ENCODE measurements around the gene SYCP2L. TPM values are rescaled to one million over a fixed set of nuclear protein-coding genes. Genes with fewer than 3 reads are reported as not detected.

The SYCP2L gene
- 1 to 10 TPM in 1 of 4 donors, under 1 TPM in 3; 0.13 to 2.9 (median 0.70) TPM for total RNA-seq

- DNase-seq (ENCODE audit: extremely low spot score), result no peak
- H3K4me3 ChIP-seq, result peak within 1 kb of the TSS; percentile 44 to 52 (median 46)
These were observed at the start of gene SYCP2L for GRCh38 chr6:10886691-10887502. SYCP2L (plus strand) TSS chr6:10887052; CDS start chr6:10887127, 75 bp downstream.

GRCh38 chr6:10837622-10837994 lies 49.2 kb upstream of the SYCP2L start:
- Histone ChIP-seq H3K27ac (replicated peaks in 1 of 4) (peak overlapping the region in 1 of 4 donors; percentile 62), H3K4me3 (peak overlapping the region; percentile 59 to 71 (median 66)), H3K36me3 (no peaks in the 10 kb centered on the region), H3K9me3 (no peaks in the 10 kb centered on the region), H3K27me3 (peaks cover 0 to 47% (median 19%) of the 10 kb centered on the region in 4 donors), H3K4me1 (peaks cover 14 to 23% (median 22%) of the 10 kb centered on the region in 4 donors)
- intact Hi-C loops (cut with DNase I), result no loop called here
- WGBS, result 2% methylated on average over 19 of the region's 22 CpGs
- no peak for DNase-seq (ENCODE audit: extremely low spot score)
- TF ChIP-seq POLR2A (IDR thresholded peaks at IDR 0.05; ENCODE audit: low read depth) (no peak), CTCF (IDR thresholded peaks at IDR 0.05) (no peak), EP300 (IDR thresholded peaks at IDR 0.05) (no peak), POLR2AphosphoS5 (IDR thresholded peaks at IDR 0.05) (no peak)

More at GRCh38 chr6:10886691-10887502, at the start of gene SYCP2L:
- Histone ChIP-seq H3K36me3 (no peaks in the 10 kb centered on the region), H3K27ac (replicated peaks in 1 of 4) (no peak within 1 kb of the TSS), H3K4me1 (peaks cover 17 to 37% (median 32%) of the 10 kb centered on the region in 4 donors), H3K9me3 (peaks cover 0 to 6% (median 0%) of the 10 kb centered on the region in 4 donors), H3K27me3 (peaks cover 0 to 60% (median 48%) of the 10 kb centered on the region in 4 donors)
- intact Hi-C loops (cut with DNase I), result no loop called here
- TF ChIP-seq CTCF (IDR thresholded peaks at IDR 0.05), result peak in 2 of 3 experiments; percentile 9 to 10
- no peak for TF ChIP-seq EP300 (IDR thresholded peaks at IDR 0.05)
- no peak for TF ChIP-seq POLR2A (IDR thresholded peaks at IDR 0.05; ENCODE audit: low read depth)
- TF ChIP-seq POLR2AphosphoS5 (IDR thresholded peaks at IDR 0.05), result no peak
- WGBS, result 10% methylated on average over 20 of the region's 58 CpGs

GRCh38 chr6:10837995-10838793 lies 48.7 kb upstream of the SYCP2L start, which contains the start of gene MAK:
MAK (minus strand) TSS chr6:10838539; CDS start chr6:10830648, 7,891 bp downstream.
- H3K4me3 ChIP-seq, result peak within 1 kb of the TSS; percentile 59 to 71 (median 66)
- peaks cover 14 to 23% (median 22%) of the 10 kb centered on the region in 4 donors for H3K4me1 ChIP-seq
- intact Hi-C loops (cut with DNase I), result no loop called here
- H3K27ac ChIP-seq (replicated peaks in 1 of 4), result peak within 1 kb of the TSS in 2 of 4 donors; percentile 39 to 62
- H3K9me3 ChIP-seq, result peaks cover 0 to 5% (median 2%) of the 10 kb centered on the region in 4 donors
- peak; percentile 45 to 49 for TF ChIP-seq POLR2AphosphoS5 (IDR thresholded peaks at IDR 0.05)
- TF ChIP-seq CTCF (IDR thresholded peaks at IDR 0.05), result no peak
- 4% methylated on average over 7 of the region's 53 CpGs for WGBS
- DNase-seq (ENCODE audit: extremely low spot score), result no peak
- no peaks in the 10 kb centered on the region for H3K36me3 ChIP-seq
- H3K27me3 ChIP-seq, result peaks cover 0 to 45% (median 19%) of the 10 kb centered on the region in 4 donors

GRCh38 chr6:10838794-10839333 lies 48.0 kb upstream of the SYCP2L start:
- peaks cover 0 to 9% (median 4%) of the 10 kb centered on the region in 4 donors for H3K9me3 ChIP-seq
- H3K27me3 ChIP-seq, result peaks cover 0 to 43% (median 19%) of the 10 kb centered on the region in 4 donors
- DNase-seq (ENCODE audit: extremely low spot score), result no peak
- H3K36me3 ChIP-seq, result no peaks in the 10 kb centered on the region
- no peak for TF ChIP-seq POLR2AphosphoS5 (IDR thresholded peaks at IDR 0.05)
- TF ChIP-seq POLR2A (IDR thresholded peaks at IDR 0.05; ENCODE audit: low read depth), result no peak
- no peak for TF ChIP-seq CTCF (IDR thresholded peaks at IDR 0.05)
- no peak for TF ChIP-seq EP300 (IDR thresholded peaks at IDR 0.05)
- H3K4me1 ChIP-seq, result peaks cover 14 to 23% (median 22%) of the 10 kb centered on the region in 4 donors
- peak overlapping the region in 2 of 4 donors; percentile 23 to 39 for H3K27ac ChIP-seq (replicated peaks in 1 of 4)
- 68% methylated on average over 8 of the region's 8 CpGs for WGBS
- intact Hi-C loops (cut with DNase I), result no loop called here
- H3K4me3 ChIP-seq, result peak overlapping the region; percentile 59 to 71 (median 66)
